Stimulated activated CD4-positive, alpha-beta T cell treated with anti-CD3 and anti-CD28 coated beads, Interleukin-2, amount 100 ng/mL, for 4 hours (primary cell): ENCODE data around the gene ATP10A.

Experiments
- DNase-seq: peaks from one replicate; pipeline ENCODE4 v3.0.0-alpha.2; 2020; ENCODE audit warnings: low read depth

ATP10A gene

GRCh38 chr15:25738171-25738965, 124.8 kb downstream of the ATP10A start:
- no peak for DNase-seq

- no peak for DNase-seq
Measured at GRCh38 chr15:25737218-25737643, 125.9 kb downstream of the ATP10A start.

- DNase-seq, result no peak
Measured at GRCh38 chr15:25736461-25736860, 126.7 kb downstream of the ATP10A start.

DNA sequence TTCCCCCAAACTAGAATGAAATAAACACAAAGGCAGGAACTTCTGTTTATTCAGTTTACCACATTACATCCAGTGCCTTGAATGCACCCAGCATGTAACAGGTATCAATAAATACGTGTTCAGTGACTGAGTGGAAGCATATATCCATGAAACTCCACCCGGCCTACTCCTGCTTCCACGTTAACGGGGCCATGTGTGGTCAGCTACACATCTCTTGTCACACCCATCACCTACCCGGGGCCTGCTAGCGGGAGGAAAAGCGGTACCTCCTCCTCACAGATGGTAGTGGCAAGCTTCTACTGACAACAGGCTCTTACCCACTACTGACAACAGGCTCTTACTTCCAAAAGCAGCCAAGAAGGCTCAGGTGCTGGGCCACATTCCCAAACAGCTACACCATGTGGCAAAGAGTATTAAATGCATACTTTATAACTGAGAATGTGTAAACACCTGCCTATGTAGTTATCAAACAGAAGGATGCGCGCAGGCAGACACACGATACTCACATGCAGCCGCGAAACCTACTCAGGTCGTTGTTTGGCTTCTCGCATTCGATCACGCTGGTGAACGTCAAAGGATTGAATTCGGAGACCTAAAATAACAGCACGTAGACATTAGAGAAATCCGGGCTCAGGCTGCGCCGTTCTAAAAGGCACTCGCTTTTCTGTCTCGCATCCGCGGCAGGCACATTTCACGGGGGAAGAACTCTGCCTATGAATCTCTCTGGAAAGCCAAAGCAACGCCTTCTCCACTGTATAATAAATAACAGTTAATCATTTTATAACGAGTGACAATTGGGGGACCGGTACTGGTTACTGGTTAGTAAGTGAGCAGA, 127.4 kb downstream of the ATP10A start:
- no peak for DNase-seq

- no peak for DNase-seq
Measured at GRCh38 chr15:25734680-25735355, 128.3 kb downstream of the ATP10A start.

DNA sequence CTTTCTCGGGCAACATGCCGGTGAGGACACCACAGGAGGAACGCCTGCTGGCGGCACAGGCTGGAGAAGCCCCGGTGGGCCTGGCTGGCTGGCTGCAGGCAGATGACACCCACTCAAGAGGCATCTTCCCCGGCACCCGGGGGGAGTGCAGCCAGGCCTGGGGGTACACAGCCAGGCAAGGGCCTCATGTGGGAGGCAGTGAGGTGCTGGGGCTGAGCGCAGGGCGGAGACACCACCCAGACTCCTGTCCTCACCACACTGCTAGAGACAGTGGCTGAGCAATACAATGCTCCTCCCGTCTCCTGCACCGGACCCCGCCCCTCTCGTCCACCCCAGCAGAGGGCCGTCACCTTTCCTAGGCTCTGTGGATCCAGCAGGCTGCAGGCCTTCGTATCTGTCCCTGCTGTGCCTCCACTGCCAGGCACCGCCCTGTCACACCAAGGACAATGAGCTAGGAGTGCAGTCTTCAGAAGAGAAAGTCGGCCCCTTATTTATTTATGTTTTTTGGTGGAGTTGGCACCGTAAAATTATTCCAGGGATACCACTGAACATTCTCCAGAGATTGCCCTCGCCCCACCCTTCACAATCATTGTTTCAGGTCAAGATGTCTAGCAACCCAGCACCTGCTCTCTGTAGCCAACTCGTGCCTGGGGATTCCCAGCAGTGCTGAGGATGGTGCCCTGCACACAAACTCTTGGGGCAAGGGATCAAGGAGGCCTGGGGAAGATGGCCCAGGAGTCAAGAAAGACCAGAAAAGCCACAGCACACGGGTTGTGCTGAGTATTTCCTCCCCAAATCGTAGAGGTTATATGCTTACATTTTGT, 129.1 kb downstream of the ATP10A start:
- no peak for DNase-seq

- no peak for DNase-seq
Measured at GRCh38 chr15:25733036-25733855, 129.9 kb downstream of the ATP10A start.

- DNase-seq, result no peak
Measured at GRCh38 chr15:25732191-25732590, 130.9 kb downstream of the ATP10A start.

GRCh38 chr15:25731411-25731810, 131.7 kb downstream of the ATP10A start:
- DNase-seq, result no peak

DNA sequence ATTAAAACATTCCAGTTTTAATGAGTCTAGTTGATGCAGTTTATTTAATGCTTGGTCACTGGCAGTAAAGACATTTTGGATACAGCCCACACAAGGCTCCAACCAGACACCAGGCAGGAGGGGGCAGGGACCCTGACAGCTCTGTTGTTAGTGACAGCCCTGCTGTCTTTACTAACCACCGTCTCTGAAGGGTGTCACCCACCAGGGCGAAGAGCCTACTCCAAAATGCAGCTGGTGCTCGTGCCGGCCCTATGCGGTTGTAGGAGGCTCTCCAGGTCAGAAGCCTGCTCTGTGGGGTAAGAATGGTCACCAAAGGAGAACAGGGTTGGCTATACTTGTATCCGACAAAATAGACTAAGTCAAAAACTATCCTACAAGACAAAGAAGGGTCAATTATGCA, 132.2 kb downstream of the ATP10A start:
- DNase-seq, result no peak

- DNase-seq, result no peak
Measured at GRCh38 chr15:25728816-25729215, 134.3 kb downstream of the ATP10A start.

DNA sequence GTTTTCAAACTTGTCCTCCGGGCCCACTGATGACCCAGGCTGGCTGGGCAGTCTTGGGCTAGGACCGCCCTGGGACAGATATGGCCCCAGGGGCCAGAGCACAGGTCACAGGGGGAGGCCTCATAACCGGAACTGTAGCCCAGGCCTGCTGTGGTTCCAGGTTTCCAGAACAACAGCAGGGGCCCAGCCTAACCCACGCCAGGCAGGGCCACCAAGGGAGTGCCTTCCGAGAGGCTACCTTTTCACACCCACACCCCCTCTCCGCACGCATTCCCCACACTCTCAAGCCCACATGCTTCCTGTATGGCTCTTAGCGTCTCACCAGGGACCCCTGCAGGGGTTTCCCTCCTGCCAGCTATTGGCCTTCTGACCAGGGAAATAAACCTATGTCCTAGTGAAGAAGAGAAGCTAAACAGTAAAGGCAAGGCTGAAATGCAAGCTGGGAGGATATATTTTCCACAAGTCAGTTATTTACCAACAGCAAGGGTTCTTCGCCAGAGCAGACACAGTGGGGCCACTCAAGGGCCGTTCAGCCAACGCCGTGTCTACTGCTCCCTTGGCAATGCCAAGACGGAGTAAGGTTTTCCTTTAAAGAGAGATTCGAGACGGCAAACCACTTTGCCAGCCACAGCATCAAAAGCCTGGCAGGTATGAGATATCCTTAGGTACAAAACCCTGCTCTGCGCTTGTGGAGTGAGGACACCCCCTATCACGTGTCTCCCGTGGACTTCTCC, 135.1 kb downstream of the ATP10A start:
- DNase-seq, result no peak

DNA sequence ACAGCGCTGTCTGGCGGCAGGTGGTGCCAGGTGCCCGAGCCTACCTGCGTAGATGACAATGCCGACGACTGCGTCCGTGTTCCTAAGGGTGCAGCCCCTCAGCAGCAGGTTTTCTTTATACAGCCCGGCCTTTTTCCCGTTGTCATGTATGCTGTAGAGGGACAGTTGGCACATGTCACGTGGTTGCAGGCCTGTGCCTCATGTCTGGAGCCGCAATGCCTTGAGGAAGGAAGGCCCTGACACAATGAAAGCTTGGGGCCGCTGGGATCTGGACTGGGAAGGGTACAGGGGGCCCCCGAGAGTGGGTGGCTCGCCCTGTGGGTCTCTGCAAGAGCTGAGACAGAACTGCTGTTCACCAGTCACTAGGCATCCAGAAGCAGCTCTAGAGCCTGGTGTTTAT, 136.0 kb downstream of the ATP10A start:
- no peak for DNase-seq

GRCh38 chr15:25725758-25726157, 137.4 kb downstream of the ATP10A start:
- no peak for DNase-seq

DNA sequence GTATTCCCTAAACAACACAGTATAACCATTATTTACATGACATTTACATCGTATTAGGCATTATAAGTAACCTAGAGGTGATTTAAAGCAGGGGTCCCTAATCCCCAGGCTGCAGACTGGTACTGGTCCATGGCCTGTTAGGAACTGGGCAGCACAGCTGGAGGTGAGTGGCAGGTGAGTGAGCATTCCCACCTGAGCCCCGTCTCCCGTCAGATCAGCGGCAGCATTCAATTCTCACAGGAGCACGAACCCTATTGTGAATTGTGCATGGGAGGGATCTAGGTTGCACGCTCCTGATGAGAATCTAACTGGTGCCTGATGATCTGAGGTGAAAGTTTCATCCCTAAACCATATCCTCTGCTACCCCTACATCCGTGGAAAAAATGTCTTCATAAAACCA, 138.2 kb downstream of the ATP10A start:
- no peak for DNase-seq

DNA sequence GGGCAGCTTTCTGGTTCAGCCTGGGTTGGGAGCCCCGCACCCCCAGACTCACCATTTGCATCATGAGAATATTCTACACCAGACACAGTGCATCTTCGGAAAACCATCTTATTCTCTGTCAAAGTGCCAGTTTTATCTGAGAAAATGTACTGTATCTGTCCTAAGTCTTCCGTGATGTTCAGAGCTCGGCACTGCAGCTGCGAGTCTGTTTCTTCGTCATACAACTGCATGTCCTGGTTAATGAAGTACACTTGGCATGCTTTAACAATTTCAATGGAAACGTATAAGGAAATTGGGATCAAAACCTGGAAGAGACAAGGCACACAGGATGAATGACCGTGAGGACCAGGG, 141.5 kb downstream of the ATP10A start:
- DNase-seq, result no peak

DNA sequence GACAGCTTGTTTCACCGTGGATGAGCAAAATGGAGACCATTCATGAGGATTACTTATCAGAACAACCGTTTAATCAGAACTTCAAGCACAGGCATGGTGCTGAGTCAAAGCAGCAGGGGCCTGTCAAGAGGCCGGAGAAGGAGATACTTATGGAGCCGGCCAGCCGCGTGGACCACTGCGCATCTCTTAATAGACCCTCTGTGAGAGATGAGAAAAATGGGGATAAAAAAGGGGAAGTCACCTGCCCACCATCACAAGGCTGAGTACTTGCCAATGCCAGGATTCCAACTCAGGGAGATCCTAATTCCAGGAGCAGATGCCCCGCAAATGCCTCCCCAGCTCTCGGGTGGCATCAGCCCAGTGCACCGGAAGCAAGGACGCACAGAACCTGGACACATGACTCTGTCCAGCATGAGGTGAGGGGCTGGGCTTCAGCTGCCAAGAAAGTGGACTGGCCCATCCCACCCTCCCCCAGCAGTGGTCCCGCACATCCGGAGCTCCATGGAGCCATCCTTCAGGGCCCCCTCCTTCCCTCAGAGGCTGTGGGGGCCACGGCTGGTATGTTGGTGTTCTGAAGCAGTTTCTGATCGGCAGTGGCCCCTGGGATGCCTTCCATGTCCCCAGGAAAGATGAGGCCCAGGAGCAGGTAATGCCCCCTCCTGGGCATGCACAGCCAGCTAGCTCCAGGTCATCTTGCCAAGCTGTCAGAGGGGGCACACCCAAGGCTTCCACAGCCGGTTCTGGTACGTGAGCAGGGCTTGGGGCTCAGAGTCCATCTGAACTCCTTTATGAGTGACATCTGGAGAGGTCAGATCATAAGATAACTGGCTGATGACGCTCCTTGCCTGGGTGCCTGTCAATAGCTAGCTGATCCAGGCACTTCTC, 143.8 kb downstream of the ATP10A start:
- no peak for DNase-seq

GRCh38 chr15:25718597-25718996, 144.5 kb downstream of the ATP10A start:
- no peak for DNase-seq

GRCh38 chr15:25718169-25718536, 145.0 kb downstream of the ATP10A start:
- DNase-seq, result no peak
